PFSK-1 (cell line): ENCODE results near the gene PRSS1.

Experiments used
- FOXP2 ChIP-seq: optimal IDR thresholded peaks from 2 replicates; pipeline ENCODE3; 2011; ENCODE audit warnings: borderline replicate concordance, control low read depth, inconsistent platforms; ENCODE audit not compliant: insufficient read depth; ENCODE audit errors: extremely low read length, extremely low read depth
- POLR2AphosphoS5 ChIP-seq: IDR thresholded peaks from 2 replicates; pipeline ENCODE4 v1.6.1; 2012; ENCODE audit warnings: low read depth, mild to moderate bottlenecking, control low read depth, low read length, moderate library complexity
- REST ChIP-seq, 2 experiments: IDR thresholded peaks; 2 replicates each; pipeline versions ENCODE4 v1.6.1 to v1.8.0; 2011 to 2012; ENCODE audit warnings: low read depth in 2 of 2, low read length in 2 of 2, control low read depth in 1 of 2, inconsistent platforms in 1 of 2, mild to moderate bottlenecking in 1 of 2, moderate library complexity in 1 of 2; ENCODE audit not compliant: insufficient read depth in 1 of 2
- SIN3A ChIP-seq: IDR thresholded peaks from 2 replicates; pipeline ENCODE4 v1.6.1; 2012; ENCODE audit warnings: mild to moderate bottlenecking, low read length, moderate library complexity, borderline replicate concordance; ENCODE audit not compliant: insufficient read depth
- TAF1 ChIP-seq: IDR thresholded peaks from 2 replicates; pipeline ENCODE4 v1.6.1; 2012; ENCODE audit warnings: low read length, control low read depth, borderline replicate concordance; ENCODE audit not compliant: insufficient read depth

The PRSS1 gene

GRCh38 chr7:142784716-142785115, 35.4 kb downstream of the PRSS1 start:
- TF ChIP-seq FOXP2 (no peak), SIN3A (no peak), TAF1 (no peak), POLR2AphosphoS5 (no peak), REST (IDR thresholded peaks at IDR 0.05; ENCODE audit: insufficient read depth in 1 of 2, low read depth in 2 of 2, low read length in 2 of 2) (no peak)

- no peak for TF ChIP-seq TAF1
Measured at GRCh38 chr7:142785841-142786250, 36.6 kb downstream of the PRSS1 start.

GRCh38 chr7:142787034-142787768, 37.9 kb downstream of the PRSS1 start:
- TF ChIP-seq SIN3A = no peak
- TF ChIP-seq TAF1 = no peak
- no peak for TF ChIP-seq POLR2AphosphoS5
- no peak for TF ChIP-seq REST (IDR thresholded peaks at IDR 0.05; ENCODE audit: insufficient read depth in 1 of 2, low read depth in 2 of 2, low read length in 2 of 2)
- no peak for TF ChIP-seq FOXP2

GRCh38 chr7:142787783-142788182, 38.5 kb downstream of the PRSS1 start:
- TF ChIP-seq TAF1 (no peak), SIN3A (no peak), POLR2AphosphoS5 (no peak), FOXP2 (no peak), REST (IDR thresholded peaks at IDR 0.05; ENCODE audit: insufficient read depth in 1 of 2, low read depth in 2 of 2, low read length in 2 of 2) (no peak)

GRCh38 chr7:142788303-142789289, 39.3 kb downstream of the PRSS1 start:
- TF ChIP-seq REST (IDR thresholded peaks at IDR 0.05; ENCODE audit: insufficient read depth in 1 of 2, low read depth in 2 of 2, low read length in 2 of 2) (no peak), SIN3A (no peak), FOXP2 (no peak), POLR2AphosphoS5 (no peak), TAF1 (no peak)
